Measurements from ENCODE around the gene ESR1. TPM values are rescaled to one million over a fixed set of nuclear protein-coding genes. Genes with fewer than 3 reads are reported as not detected.

The ESR1 gene
- polyA plus RNA-seq, 3 donors: 0.12 to 0.24 (median 0.23) TPM

GRCh38 chr6:151948002-151948743 is 140.7 kb downstream of the ESR1 start:
- H3K27ac Mint-ChIP-seq: peak overlapping the region; percentile 82 to 93 (median 89)
- H2AFZ ChIP-seq (ENCODE audit: insufficient read depth, low read depth, low read length, poor library complexity, severe bottlenecking): no peak overlapping the region

DNA sequence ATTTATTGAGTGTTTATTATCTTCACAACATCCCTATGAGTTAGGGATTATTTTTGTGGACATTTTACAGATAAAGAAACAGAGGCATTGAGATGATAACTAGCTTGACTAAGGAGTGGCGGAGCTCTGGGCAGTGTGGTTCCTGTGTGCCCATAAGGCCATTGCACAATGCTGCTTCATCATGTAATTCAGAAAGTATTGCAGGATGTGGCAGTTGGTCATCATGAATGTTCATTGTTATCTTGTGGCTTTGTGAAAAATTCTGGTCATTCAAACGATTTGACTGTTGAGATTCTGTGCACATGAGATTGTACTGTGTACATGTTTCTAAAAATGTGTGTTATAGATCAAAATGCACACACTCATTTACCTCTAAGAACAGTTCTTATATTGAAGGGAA is 150.8 kb downstream of the ESR1 start:
- H3K9ac ChIP-seq (ENCODE audit: insufficient read depth, low read length, poor library complexity, severe bottlenecking): no peak overlapping the region
- peaks cover 4 to 33% of the 10 kb centered on the region in 2 donors for H3K27me3 ChIP-seq (ENCODE audit: control insufficient read depth in 2 of 2, insufficient read depth in 2 of 2, low read length in 2 of 2)
- Mint-ChIP-seq H3K4me3 (peak overlapping the region in 1 of 2 donors; percentile 52), H3K4me1 (peaks cover 25% of the 10 kb centered on the region), H3K27ac (no peak overlapping the region), H3K27me3 (ENCODE audit: low read depth in 3 of 3) (peaks cover 2 to 14% (median 10%) of the 10 kb centered on the region in 3 donors), H3K9me3 (peaks cover 0 to 13% (median 3%) of the 10 kb centered on the region in 7 donors), H3K36me3 (no peaks in the 10 kb centered on the region)
- peaks cover 21 to 30% of the 10 kb centered on the region in 2 donors for H3K4me1 ChIP-seq (ENCODE audit: control insufficient read depth in 1 of 2, insufficient read depth in 2 of 2, low read length in 2 of 2)
- H4K20me1 ChIP-seq (ENCODE audit: insufficient read depth, low read length): no peaks in the 10 kb centered on the region
- DNase-seq: peak; percentile 55 to 78 (median 58)
- no peak overlapping the region for H3K27ac ChIP-seq (ENCODE audit: low read depth in 1 of 2, low read length in 2 of 2)
- intact Hi-C loops (cut with micrococcal nuclease): no loop called here
- H3K9me3 ChIP-seq (replicated peaks in 1 of 2; ENCODE audit: control insufficient read depth in 1 of 2, insufficient read depth in 1 of 2, low read length in 2 of 2): no peaks in the 10 kb centered on the region
- no peak overlapping the region for H3K4me3 ChIP-seq (replicated peaks in 1 of 3; ENCODE audit: low read depth in 2 of 3, low read length in 3 of 3)
- H2AFZ ChIP-seq (ENCODE audit: insufficient read depth, low read depth, low read length, poor library complexity, severe bottlenecking): no peak overlapping the region
- WGBS (ENCODE audit: insufficient coverage): 0% methylated on average over 1 of the region's 2 CpGs
- H3K79me2 ChIP-seq (ENCODE audit: insufficient read depth, low read length): no peaks in the 10 kb centered on the region
- TF ChIP-seq CTCF (IDR thresholded peaks at IDR 0.05): peak; percentile 30
- no peak overlapping the region for H3K4me2 ChIP-seq (replicated peaks; ENCODE audit: extremely low read depth, low read length, poor library complexity, severe bottlenecking)
- no peaks in the 10 kb centered on the region for H3K36me3 ChIP-seq (replicated peaks in 1 of 2; ENCODE audit: control insufficient read depth in 1 of 2, insufficient read depth in 2 of 2, low read length in 2 of 2)

More at GRCh38 chr6:151948002-151948743, 140.7 kb downstream of the ESR1 start:
- Histone ChIP-seq H3K79me2 (ENCODE audit: insufficient read depth, low read length) (no peaks in the 10 kb centered on the region), H4K20me1 (ENCODE audit: insufficient read depth, low read length) (no peaks in the 10 kb centered on the region), H3K27ac (ENCODE audit: low read depth in 1 of 2, low read length in 2 of 2) (peak overlapping the region; percentile 30 to 63), H3K4me2 (replicated peaks; ENCODE audit: extremely low read depth, low read length, poor library complexity, severe bottlenecking) (peak overlapping the region; percentile 41), H3K9me3 (replicated peaks in 1 of 2; ENCODE audit: control insufficient read depth in 1 of 2, insufficient read depth in 1 of 2, low read length in 2 of 2) (peaks cover 0 to 5% of the 10 kb centered on the region in 2 donors), H3K9ac (ENCODE audit: insufficient read depth, low read length, poor library complexity, severe bottlenecking) (no peak overlapping the region), H3K4me3 (replicated peaks in 1 of 3; ENCODE audit: low read depth in 2 of 3, low read length in 3 of 3) (peak overlapping the region in 1 of 3 experiments; percentile 40), H3K27me3 (ENCODE audit: control insufficient read depth in 2 of 2, insufficient read depth in 2 of 2, low read length in 2 of 2) (no peaks in the 10 kb centered on the region), H3K36me3 (replicated peaks in 1 of 2; ENCODE audit: control insufficient read depth in 1 of 2, insufficient read depth in 2 of 2, low read length in 2 of 2) (no peaks in the 10 kb centered on the region), H3K4me1 (ENCODE audit: control insufficient read depth in 1 of 2, insufficient read depth in 2 of 2, low read length in 2 of 2) (peaks cover 30 to 31% of the 10 kb centered on the region in 2 donors)
- peaks cover 35% of the 10 kb centered on the region for H3K4me1 Mint-ChIP-seq
- H3K9me3 Mint-ChIP-seq: peaks cover 0 to 8% (median 5%) of the 10 kb centered on the region in 7 donors
- H3K27me3 Mint-ChIP-seq (ENCODE audit: low read depth in 3 of 3): no peaks in the 10 kb centered on the region
- peaks cover 4 to 10% of the 10 kb centered on the region in 2 donors for H3K36me3 Mint-ChIP-seq
- DNase-seq: peak; percentile 59 to 86 (median 79)
- TF ChIP-seq CTCF (IDR thresholded peaks at IDR 0.05): no peak
- 0% methylated on average over 2 of the region's 3 CpGs for WGBS (ENCODE audit: insufficient coverage)
- intact Hi-C loops (cut with micrococcal nuclease): no loop called here
- peak overlapping the region; percentile 44 to 77 for H3K4me3 Mint-ChIP-seq

Measured in CD14-positive monocyte (primary cell).